ENCODE data around the gene MYBPH. TPM values are rescaled to one million over a fixed set of nuclear protein-coding genes. Genes with fewer than 3 reads are reported as not detected.

MYBPH gene
- total RNA-seq, 1 experiment from 2014 or later, result not detected

DNA sequence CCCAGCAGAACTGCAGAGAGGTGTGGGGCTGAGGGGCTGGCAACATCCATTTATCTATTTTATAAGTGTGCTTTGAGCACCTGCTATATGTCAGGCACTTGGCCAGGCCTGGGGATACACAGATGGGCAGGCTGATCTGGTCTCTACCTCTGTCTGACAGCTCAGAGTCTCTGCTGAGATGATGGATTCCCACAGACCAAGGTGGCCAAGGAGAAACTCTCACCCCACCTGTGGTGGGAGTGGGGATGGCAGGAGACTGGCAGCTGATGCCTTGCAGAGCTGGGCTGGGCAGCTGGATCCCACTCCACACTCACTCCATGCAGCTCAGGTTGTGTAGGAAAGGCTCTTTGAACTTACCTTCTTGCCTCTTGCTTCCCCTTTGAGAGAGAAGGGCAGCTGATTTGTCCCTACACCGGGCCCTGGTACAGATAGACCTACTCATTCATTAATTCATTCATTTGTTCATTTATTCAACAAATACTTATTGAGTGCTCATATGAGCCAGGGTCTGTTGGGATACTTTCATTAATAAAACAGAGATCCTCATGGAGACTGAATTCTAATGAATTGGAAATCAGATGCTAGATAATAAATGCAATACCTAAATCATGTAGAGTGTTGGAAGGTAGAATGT, 39.1 kb downstream of the MYBPH start:
- H3T11ph ChIP-seq (ENCODE audit: low read length), result no peak overlapping the region
- no peak overlapping the region for H4K5ac ChIP-seq (ENCODE audit: insufficient read length, low read depth, low read length)
- DNase-seq, result no peak
- H3K23ac ChIP-seq (ENCODE audit: insufficient read length, low read depth, low read length), result no peak overlapping the region
- peaks cover 2% of the 10 kb centered on the region; the same call in 1 of the 2 replicates for H3K27me3 Mint-ChIP-seq (ENCODE audit: low read depth)
- H3K9me3 ChIP-seq (ENCODE audit: control insufficient read depth, low read depth, low read length), result no peaks in the 10 kb centered on the region
- H3K4me2 ChIP-seq (ENCODE audit: insufficient read depth, insufficient read length, low read length), result no peak overlapping the region
- H3K79me2 ChIP-seq (ENCODE audit: insufficient read depth, low read length), result no peaks in the 10 kb centered on the region
- no peak overlapping the region for H2BK12ac ChIP-seq (ENCODE audit: insufficient read length, low read depth, low read length)
- H3K9me3 Mint-ChIP-seq, result no peaks in the 10 kb centered on the region
- no peak overlapping the region for H2AK5ac ChIP-seq (ENCODE audit: insufficient read length, low read length)
- H3K36me3 Mint-ChIP-seq (ENCODE audit: insufficient read depth in 1 of 3, low read depth in 3 of 3), result no peaks in the 10 kb centered on the region
- no peak overlapping the region for H2BK5ac ChIP-seq (ENCODE audit: insufficient read length, low read length)
- peaks cover 11 to 17% of the 10 kb centered on the region in 2 experiments for H3K4me1 Mint-ChIP-seq
- H3K27ac Mint-ChIP-seq, result no peak overlapping the region; a peak in 1 of 7 replicates
- no CpG with 5 or more reads among the region's 1 CpG for WGBS (ENCODE audit: extremely low coverage, insufficient read length, low lambda C conversion rate)
- no peak overlapping the region for H3K14ac ChIP-seq (ENCODE audit: insufficient read depth, low read length)
- no peak overlapping the region for H3K4me3 Mint-ChIP-seq
- H3K4ac ChIP-seq (ENCODE audit: low read depth, low read length), result no peak overlapping the region
- H3K9ac ChIP-seq (ENCODE audit: extremely low read depth, insufficient read length, low read length), result no peak overlapping the region
- H3K23me2 ChIP-seq (ENCODE audit: insufficient read length, low read depth, low read length, poor library complexity, severe bottlenecking), result no peaks in the 10 kb centered on the region
- no peak overlapping the region for H4K8ac ChIP-seq (replicated peaks; ENCODE audit: insufficient read length, low read depth, low read length)
- TF ChIP-seq, protein P1, sequence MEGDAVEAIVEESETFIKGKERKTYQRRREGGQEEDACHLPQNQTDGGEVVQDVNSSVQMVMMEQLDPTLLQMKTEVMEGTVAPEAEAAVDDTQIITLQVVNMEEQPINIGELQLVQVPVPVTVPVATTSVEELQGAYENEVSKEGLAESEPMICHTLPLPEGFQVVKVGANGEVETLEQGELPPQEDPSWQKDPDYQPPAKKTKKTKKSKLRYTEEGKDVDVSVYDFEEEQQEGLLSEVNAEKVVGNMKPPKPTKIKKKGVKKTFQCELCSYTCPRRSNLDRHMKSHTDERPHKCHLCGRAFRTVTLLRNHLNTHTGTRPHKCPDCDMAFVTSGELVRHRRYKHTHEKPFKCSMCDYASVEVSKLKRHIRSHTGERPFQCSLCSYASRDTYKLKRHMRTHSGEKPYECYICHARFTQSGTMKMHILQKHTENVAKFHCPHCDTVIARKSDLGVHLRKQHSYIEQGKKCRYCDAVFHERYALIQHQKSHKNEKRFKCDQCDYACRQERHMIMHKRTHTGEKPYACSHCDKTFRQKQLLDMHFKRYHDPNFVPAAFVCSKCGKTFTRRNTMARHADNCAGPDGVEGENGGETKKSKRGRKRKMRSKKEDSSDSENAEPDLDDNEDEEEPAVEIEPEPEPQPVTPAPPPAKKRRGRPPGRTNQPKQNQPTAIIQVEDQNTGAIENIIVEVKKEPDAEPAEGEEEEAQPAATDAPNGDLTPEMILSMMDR (conservative IDR thresholded peaks at IDR 0.05), result peak; percentile 36; the same call in 1 of the 3 replicates
- H2BK120ac ChIP-seq (ENCODE audit: low read depth, low read length, poor library complexity, severe bottlenecking), result no peak overlapping the region
- H2AFZ ChIP-seq (ENCODE audit: low read length), result no peak overlapping the region
- H4K20me1 ChIP-seq (ENCODE audit: control insufficient read depth, insufficient read depth, insufficient read length), result no peaks in the 10 kb centered on the region
- no peak overlapping the region for H2BK20ac ChIP-seq (ENCODE audit: low read depth, low read length, poor library complexity, severe bottlenecking)
- 0 out of 2 replicates have a peak, but pooled peaks cover 4% of the 10 kb centered on the region for H3K4me1 ChIP-seq (ENCODE audit: insufficient read depth, low read length)
- no peak overlapping the region for H4K91ac ChIP-seq (ENCODE audit: insufficient read length, low read depth, low read length)
- H2BK15ac ChIP-seq (ENCODE audit: low read depth, low read length), result no peak overlapping the region
- H3K27me3 ChIP-seq (ENCODE audit: insufficient read depth, low read length), result no peaks in the 10 kb centered on the region
- H3K79me1 ChIP-seq (ENCODE audit: insufficient read depth, low read depth, low read length, poor library complexity, severe bottlenecking), result no peaks in the 10 kb centered on the region
- H3K27ac ChIP-seq (ENCODE audit: insufficient read length, low read depth, low read length), result no peak overlapping the region
- no peak overlapping the region for H3K18ac ChIP-seq (ENCODE audit: insufficient read length, low read depth, low read length)
- H3K56ac ChIP-seq (ENCODE audit: insufficient read length, low read depth, low read length), result no peak overlapping the region

All from H9 (cell line).